ENCODE measurements around the gene RIPOR3. TPM values are rescaled to one million over a fixed set of nuclear protein-coding genes. Genes with fewer than 3 reads are reported as not detected.

Gene RIPOR3
- total RNA-seq, 4 donors from 2014 or later, result 8.2 to 51.2 (median 20.5) TPM

DNA sequence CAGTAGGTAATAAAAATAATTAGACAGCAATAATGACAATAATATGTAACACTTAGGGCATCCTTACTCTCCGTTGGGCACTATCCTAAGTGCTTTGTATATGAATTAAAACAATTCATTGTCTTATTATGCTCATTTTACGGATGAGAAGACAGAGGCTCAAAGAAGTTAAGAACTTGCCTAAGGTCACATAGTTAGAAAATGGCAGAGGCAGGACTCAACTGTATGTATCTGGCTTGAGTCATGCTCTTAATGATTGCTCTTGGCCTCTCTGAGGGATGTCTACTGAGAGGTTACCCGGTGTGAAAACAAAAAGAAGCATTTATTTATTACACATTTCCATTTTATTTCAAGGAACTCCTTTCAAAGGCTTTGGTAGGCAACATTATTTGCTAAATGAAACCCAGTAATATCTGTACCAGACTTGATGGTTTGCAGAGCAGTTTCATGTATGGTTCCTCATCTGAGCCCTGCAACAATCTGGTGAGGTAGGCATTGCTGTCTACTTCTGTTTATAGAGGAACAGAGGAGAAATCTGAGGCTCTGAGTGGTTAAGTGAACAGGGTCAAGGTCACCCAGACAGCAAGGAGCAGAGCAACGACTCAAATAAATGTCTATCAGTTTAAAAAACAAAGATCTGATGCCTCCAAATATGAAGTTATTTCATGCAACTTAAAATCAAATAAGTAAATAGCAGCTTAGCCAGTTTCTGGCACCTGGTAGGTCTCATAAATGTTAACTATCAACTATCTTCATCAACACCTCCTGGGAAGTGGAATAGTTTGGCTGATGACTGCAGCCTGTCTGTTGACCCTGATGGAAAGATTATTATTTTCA is 35.8 kb upstream of the RIPOR3 start:
- Histone ChIP-seq H3K4me1 (peaks cover 0 to 26% (median 7%) of the 10 kb centered on the region in 4 donors), H3K4me3 (no peak overlapping the region), H3K9me3 (peaks cover 0 to 4% (median 0%) of the 10 kb centered on the region in 4 donors), H3K27ac (peak overlapping the region in 1 of 4 donors; percentile 90), H3K36me3 (no peaks in the 10 kb centered on the region), H3K27me3 (no peaks in the 10 kb centered on the region)
- no peak for TF ChIP-seq POLR2A (IDR thresholded peaks at IDR 0.05)
- TF ChIP-seq, protein P1, sequence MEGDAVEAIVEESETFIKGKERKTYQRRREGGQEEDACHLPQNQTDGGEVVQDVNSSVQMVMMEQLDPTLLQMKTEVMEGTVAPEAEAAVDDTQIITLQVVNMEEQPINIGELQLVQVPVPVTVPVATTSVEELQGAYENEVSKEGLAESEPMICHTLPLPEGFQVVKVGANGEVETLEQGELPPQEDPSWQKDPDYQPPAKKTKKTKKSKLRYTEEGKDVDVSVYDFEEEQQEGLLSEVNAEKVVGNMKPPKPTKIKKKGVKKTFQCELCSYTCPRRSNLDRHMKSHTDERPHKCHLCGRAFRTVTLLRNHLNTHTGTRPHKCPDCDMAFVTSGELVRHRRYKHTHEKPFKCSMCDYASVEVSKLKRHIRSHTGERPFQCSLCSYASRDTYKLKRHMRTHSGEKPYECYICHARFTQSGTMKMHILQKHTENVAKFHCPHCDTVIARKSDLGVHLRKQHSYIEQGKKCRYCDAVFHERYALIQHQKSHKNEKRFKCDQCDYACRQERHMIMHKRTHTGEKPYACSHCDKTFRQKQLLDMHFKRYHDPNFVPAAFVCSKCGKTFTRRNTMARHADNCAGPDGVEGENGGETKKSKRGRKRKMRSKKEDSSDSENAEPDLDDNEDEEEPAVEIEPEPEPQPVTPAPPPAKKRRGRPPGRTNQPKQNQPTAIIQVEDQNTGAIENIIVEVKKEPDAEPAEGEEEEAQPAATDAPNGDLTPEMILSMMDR (IDR thresholded peaks at IDR 0.05), result no peak
- DNase-seq, result no peak

GRCh38 chr20:50725724-50726005 is 34.3 kb upstream of the RIPOR3 start:
- TF ChIP-seq POLR2A (IDR thresholded peaks at IDR 0.05), result no peak
- TF ChIP-seq, protein P1 (IDR thresholded peaks at IDR 0.05), result no peak
- no peaks in the 10 kb centered on the region for H3K36me3 ChIP-seq
- H3K4me1 ChIP-seq, result peaks cover 0 to 21% (median 2%) of the 10 kb centered on the region in 4 donors
- H3K27ac ChIP-seq, result peak overlapping the region in 1 of 4 donors; percentile 61
- no peak for DNase-seq
- H3K4me3 ChIP-seq, result no peak overlapping the region
- H3K9me3 ChIP-seq, result no peaks in the 10 kb centered on the region
- no peaks in the 10 kb centered on the region for H3K27me3 ChIP-seq

DNA sequence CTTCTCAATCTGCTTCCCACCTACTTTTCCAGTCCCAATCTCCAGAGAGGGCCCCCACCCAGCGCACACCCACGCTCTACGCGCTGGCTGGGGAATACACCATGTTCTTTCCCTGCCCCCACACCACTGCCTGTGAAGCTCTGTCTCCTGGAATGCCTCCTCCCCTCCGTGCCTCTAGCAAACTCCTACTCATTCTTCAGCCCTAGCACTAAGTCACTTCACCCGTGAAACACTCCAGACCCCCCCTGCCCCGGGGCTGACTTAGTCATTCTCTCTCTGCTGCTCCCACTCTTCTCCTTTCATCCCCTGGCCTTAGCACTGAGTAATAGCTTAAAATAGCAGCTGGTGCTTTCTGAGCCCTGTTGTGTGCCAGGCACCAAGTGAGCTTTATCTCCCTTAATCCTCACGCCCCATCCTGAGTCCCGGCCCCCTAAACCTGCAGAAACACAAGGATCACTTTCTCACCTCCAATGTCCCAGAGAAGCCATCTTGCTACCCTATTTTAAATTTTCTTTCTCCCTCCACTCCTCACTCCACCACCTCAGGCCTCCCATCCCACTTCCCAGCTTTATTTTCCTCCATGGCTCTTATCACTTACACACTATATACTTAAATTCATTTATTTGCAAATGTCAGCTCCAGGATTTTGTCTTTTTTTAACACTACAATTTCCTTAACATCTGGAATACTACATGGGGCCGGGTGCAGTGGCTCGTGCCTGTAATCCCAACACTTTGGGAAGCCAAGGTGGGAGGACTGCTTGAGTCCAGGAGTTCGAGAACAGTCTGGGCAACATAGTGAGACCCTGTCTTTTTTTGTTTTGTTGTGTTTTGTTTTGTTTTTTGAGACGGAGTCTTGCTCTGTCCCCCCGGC is 33.7 kb upstream of the RIPOR3 start:
- Histone ChIP-seq H3K27ac (peak overlapping the region in 2 of 4 donors; percentile 35 to 61), H3K27me3 (no peaks in the 10 kb centered on the region), H3K9me3 (no peaks in the 10 kb centered on the region), H3K4me3 (no peak overlapping the region), H3K36me3 (no peaks in the 10 kb centered on the region), H3K4me1 (peaks cover 0 to 15% (median 0%) of the 10 kb centered on the region in 4 donors)
- TF ChIP-seq, protein P1 (IDR thresholded peaks at IDR 0.05), result no peak
- TF ChIP-seq POLR2A (IDR thresholded peaks at IDR 0.05), result no peak
- no peak for DNase-seq

- H3K27me3 ChIP-seq, result no peaks in the 10 kb centered on the region
- H3K4me3 ChIP-seq, result no peak overlapping the region
Measured at GRCh38 chr20:50724112-50724725, 32.9 kb upstream of the RIPOR3 start.

DNA sequence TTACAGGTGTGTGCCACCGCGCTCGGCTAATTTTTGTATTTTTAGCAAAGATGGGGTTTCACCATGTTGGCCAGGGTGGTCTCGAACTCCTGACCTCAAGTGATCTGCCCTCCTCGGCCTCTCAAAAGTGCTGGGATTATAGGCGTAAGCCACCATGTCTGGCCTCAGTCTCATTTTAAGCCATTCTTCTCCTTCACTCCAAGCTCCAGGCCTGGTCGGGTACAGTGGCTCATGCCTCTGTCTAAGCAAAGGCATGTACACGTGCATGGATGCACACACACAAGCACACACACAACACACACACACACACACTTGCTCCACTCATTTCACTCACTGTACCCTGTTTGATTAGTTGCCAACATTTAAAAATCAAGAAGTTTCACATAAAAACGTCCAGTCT is 32.3 kb upstream of the RIPOR3 start:
- no peaks in the 10 kb centered on the region for H3K9me3 ChIP-seq
- H3K27me3 ChIP-seq, result no peaks in the 10 kb centered on the region
- H3K4me3 ChIP-seq, result no peak overlapping the region
- H3K27ac ChIP-seq, result no peak overlapping the region
- H3K4me1 ChIP-seq, result peaks cover 0 to 9% (median 0%) of the 10 kb centered on the region in 4 donors
- no peak for DNase-seq
- no peaks in the 10 kb centered on the region for H3K36me3 ChIP-seq
- TF ChIP-seq POLR2A (IDR thresholded peaks at IDR 0.05), result no peak
- TF ChIP-seq, protein P1 (IDR thresholded peaks at IDR 0.05), result no peak

More at GRCh38 chr20:50724112-50724725, 32.9 kb upstream of the RIPOR3 start:
- H3K9me3 ChIP-seq, result no peaks in the 10 kb centered on the region
- H3K4me1 ChIP-seq, result peaks cover 0 to 9% (median 0%) of the 10 kb centered on the region in 4 donors
- peak overlapping the region in 2 of 4 donors; percentile 35 to 61 for H3K27ac ChIP-seq
- no peaks in the 10 kb centered on the region for H3K36me3 ChIP-seq
- TF ChIP-seq, protein P1 (IDR thresholded peaks at IDR 0.05), result no peak
- no peak for TF ChIP-seq POLR2A (IDR thresholded peaks at IDR 0.05)
- peak in 1 of 3 donors; percentile 3 for DNase-seq
